Amniotic stem cell (primary cell): ENCODE data around the gene SLC22A17.
A peak's percentile ranks its signal among the peaks of the same experiment; 100 is the strongest.
"Not testable (repeated sequence)": the region's sequence is repeated elsewhere in the genome, so short reads cannot be mapped to it uniquely, and the experiment has no call there.

Source experiments
- DNase-seq: peaks from one replicate; lab custom pipeline; 2025; lab: John Stamatoyannopoulos, UW

The SLC22A17 gene

DNA sequence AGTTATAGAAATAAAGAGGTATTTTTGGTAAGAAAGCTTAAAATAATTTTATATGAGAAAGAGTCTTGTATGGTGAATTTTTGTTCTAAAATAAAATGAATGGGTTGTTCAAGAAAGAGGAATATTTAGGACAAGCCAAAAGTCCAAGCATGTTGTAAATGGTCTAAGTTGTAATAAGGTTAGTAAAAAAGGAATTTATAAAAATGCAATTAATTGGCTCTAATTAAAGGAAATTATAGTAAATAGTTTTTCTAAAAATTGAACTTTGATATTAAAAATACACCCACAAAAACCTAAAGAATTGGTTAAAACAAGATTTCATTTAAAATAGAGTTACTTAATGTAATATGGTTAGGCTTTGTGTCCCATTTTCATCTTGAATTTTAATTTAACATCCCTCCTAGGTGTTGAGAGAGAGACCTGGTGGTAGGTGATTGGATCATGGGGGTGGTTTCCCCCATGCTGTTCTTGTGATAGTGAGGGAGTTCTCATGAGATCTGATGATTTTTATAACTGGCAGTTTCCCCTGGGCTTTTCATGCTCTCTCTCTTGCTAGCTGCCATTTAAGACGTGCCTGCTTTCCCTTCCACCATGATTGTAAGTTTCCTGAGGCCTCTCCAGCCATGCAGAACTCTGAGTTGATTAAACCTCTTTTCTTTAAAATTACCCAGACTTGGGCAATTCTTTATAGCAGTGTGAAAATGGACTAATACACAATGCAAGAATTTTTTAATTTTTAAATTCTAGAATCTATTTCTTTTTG, 13.0 kb downstream of the SLC22A17 start:
- no peak for DNase-seq

DNA sequence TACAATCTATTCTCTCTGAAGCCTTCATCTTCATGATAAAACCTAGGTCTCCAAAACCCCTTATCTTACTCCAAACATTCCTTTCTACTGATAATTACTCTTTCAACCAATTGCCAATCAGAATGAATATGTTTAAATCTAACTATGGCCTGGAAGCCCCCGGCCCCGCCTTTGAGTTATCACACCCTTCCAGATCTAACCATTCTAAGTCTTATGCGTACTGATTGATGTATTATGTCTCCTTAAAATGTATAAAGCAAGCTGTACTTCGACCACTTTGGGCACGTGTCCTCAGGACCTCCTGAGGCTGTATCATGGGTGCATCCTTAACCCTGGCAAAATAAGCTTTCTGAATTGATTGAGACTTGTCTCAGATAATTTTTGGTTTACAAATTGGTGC, 17.1 kb downstream of the SLC22A17 start:
- DNase-seq, result no peak

DNA sequence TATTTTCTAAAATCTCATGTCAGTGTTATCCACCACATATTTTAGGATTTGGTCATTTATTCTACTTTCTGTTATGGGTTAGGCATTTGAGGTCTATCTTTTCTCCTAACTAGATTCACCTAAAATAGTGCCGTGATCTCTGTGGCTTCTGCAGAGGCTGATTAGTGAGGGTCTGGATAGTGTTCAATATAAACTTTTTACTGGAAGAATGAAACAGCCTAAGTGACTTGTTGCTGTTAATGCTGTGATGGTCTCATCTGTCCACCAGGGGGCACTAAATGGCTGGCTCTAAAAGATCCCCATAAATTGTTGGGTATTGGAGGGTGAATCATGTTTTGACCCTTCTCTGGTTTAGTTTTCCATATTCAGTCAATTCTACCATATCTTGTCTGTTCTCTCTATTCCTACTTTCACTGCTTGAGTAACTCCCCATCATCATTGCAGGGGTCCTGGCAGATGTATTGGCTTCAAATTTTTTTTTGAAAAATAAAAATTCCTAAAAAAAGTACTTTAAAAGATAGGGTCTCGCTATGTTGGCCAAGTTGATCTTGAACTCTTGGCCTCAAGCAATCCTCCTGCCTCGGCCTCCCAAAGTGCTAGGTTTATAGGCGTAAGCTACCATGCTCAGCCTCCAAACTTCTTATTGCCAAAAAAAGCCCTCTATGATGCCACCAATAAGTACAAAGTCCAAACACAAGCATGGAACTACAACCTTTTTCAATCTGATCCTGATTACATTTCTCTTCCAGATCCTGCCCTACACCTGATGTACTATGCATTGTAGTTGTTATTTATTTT, 24.5 kb downstream of the SLC22A17 start:
- DNase-seq, result peak; percentile 65

DNA sequence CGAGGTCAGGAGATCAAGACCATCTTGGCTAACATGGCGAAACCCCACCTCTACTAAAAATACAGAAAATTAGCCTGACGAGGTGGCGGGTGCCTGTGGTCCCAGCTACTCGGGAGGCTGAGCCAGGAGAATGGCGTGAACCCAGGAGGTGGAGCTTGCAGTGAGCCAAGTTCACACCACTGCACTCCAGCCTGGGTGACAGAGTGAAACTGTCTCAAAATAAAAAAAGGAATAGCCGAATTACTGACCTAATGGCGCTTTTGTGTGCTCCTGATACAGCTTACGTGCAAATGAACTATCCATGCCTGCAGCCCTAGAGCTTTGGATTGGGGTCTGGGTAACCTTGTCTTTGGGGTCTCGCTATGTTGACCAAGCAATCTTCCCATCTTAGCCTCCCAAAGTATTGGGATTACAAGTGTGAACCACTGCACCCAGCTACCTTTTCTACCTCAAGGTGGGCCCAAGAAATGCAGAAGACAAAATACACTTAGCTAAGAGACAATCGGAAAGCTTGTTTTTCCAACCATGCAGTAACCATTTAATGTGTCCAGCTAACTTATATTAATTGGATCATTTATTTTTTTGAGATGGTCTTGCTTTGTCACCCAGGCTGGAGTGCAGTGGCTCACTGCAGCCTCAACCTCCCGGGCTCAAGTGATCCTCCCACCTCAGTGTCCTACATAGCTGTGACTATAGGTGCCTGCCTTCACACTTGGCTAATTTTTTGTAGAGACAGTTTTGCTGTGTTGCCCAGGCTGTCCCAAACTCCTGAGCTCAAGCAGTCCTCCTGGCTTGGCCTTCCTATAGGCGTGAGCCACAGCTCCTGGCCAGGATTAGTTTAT, 26.0 kb downstream of the SLC22A17 start:
- no peak for DNase-seq

DNA sequence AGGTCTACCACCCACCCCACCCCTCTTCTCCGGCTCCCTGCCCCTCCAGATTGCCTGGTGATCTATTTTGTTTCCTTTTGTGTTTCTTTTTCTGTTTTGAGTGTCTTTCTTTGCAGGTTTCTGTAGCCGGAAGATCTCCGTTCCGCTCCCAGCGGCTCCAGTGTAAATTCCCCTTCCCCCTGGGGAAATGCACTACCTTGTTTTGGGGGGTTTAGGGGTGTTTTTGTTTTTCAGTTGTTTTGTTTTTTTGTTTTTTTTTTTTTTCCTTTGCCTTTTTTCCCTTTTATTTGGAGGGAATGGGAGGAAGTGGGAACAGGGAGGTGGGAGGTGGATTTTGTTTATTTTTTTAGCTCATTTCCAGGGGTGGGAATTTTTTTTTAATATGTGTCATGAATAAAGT, 26.9 kb downstream of the SLC22A17 start:
- DNase-seq, result not testable (repeated sequence)

DNA sequence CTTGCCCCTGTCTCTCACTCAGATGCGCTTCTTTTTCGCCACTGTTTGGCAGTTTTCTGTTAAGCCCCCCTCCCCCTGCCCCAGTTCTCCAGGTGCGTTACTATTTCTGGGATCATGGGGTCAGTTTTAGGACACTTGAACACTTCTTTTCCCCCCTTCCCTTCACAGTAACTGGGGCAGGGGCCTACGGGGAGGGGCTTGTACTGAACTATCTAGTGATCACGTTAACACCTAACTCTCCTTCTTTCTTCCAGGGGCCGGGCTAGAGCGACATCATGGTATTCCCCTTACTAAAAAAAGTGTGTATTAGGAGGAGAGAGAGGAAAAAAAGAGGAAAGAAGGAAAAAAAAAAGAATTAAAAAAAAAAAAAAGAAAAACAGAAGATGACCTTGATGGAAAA, 27.7 kb downstream of the SLC22A17 start:
- DNase-seq, result no peak

DNA sequence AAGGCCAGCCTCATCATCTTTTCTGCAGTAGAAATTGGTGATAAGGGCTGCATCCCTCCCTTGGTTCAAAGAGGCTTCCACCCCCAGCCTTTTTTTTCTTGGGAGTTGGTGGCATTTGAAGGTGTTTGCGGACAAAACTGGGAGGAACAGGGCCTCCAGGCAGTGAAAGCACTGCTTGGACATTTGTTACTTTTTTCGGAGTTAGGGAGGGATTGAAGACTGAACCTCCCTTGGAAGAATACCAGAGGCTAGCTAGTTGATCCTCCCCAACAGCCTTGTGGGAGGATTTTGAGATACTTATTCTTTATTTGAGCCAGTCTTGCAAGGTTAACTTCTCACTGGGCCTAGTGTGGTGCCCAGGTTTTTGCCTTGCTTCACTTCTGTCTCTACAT, 28.2 kb downstream of the SLC22A17 start:
- no peak for DNase-seq

DNA sequence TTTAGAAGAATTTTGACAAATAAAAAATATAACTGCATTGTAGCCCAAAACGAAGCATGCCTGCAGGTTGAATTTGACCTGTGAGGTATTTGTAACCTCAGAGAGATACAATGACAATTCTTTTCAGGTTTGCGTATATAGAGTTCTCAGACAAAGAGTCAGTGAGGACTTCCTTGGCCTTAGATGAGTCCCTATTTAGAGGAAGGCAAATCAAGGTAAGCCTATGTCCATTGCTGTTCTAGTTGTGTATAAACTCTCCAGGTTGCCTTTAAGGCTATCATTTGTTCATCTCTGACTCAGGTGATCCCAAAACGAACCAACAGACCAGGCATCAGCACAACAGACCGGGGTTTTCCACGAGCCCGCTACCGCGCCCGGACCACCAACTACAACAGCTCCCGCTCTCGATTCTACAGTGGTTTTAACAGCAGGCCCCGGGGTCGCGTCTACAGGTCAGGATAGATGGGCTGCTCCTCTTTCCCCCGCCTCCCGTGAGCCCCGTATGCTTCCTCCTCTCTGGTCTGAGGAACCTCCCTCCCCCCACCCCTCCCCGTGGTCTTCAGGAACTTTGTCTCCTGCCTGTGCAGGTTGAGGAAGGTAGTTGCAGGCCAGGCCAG, 28.7 kb downstream of the SLC22A17 start:
- DNase-seq, result no peak

DNA sequence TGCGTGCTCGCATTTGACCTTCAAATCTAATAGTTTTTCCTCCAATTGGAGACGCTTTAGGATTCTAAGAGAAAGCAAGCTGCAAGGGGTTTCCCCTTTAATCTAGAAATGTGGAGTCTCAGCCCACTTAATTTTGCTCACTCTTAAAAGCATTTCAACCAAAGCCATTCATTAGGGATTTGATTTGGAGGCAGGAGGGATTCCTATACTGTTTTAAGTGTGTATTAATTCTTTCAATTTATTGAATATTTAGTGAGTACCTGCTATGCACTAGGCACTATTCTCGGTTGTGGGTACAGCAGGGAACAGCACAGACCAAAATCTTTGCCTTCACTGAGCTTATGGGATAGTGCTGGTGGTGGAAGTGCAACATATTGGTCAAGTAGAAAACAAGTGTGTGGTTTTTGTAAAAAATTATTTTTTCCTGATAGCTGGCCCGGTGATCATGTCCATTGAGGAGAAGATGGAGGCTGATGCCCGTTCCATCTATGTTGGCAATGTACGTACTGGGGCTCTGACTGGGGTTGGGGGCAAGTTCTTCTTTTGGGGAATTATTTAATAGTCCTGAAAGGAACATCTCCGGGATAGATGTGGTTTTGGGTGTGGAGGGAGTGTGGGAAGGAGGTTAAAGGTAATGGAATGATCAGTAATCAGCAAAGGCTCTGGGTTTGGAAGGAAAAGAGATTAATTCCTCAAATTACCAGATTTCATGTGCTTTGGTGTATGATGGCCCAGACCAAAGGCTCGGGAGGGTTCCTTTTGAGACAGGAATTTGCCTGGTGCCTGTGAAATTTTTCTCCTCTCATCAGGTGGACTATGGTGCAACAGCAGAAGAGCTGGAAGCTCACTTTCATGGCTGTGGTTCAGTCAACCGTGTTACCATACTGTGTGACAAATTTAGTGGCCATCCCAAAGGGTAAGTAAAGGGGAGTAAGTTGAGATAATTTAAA, 29.8 kb downstream of the SLC22A17 start:
- no peak for DNase-seq

DNA sequence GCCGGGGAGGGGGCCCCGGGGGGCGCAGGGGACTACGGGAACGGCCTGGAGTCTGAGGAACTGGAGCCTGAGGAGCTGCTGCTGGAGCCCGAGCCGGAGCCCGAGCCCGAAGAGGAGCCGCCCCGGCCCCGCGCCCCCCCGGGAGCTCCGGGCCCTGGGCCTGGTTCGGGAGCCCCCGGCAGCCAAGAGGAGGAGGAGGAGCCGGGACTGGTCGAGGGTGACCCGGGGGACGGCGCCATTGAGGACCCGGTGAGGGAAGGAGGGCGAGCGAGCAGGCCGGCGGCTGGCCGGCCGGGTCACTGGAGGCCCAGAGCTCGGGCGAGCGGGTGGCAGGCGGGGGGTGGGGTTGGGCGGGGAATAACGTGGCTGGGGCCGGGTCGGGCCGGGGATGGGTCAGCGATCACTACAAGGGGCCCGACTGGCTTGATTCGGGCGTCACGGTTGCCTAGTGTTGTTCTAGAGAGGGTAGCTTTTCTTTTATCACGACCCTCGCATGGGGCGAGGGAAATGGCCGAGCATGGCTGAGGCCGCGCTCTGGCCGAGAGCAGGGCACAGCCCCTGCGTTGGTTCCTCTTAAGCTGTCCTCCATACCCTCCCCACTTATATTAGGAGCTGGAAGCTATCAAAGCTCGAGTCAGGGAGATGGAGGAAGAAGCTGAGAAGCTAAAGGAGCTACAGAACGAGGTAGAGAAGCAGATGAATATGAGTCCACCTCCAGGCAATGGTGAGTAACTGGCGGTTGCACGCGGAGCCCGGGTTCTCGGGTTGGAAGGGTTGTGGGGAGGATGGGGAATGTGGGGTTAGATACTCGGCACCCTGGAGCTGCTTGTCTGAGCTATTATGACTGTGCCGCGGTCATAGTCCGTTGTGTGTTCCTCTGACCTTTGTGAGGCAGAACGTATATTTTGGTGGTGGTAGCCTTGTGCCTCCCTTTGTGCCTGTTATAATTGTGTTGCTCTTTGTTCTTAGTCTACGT, 30.8 kb downstream of the SLC22A17 start:
- DNase-seq, result peak; percentile 33

DNA sequence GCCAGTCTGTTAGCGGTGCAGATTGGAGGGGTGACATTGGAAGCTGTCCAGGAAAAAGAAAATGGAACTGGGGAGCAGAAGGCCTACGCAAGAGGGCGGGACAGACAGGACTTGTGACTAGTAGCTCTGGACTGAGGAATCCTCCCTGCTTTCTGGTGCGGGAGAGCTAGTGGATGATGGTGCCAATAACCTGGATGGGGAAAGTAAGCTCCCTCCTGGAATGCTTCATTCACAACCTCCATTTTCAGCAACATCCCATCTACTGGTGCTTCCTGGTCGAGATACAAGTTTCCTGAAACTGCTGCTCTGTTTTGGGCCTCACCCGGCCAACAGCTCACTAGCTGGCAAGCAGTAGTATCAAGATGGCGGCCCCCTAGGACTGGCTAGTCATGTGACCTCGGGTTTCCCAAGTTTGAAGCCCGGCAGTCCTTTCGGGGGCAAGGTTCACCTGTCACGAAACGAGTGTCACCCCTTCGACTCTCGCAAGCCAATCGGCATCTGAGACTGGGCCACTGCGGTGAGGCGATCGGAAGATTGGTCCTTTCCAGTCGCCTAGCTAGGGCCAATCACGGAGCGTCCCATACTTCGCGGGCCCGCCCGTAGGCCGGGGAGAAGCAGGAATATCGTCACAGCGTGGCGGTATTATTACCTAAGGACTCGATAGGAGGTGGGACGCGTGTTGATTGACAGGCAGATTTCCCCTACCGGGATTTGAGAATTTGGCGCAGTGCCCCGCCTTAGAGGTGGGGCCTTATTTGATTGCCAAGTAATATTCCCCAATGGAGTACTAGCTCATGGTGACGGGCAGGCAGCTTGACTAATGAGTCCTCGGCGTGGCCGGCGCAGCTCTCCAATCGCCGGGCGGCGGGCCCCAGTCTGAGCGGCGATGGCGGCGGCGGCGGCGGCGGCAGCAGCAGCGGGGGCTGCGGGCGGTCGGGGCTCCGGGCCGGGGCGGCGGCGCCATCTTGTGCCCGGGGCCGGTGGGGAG, 31.8 kb downstream of the SLC22A17 start, which contains the start of gene PABPN1:
PABPN1 (plus strand) TSS at position 874 of the 988 bp plus-strand sequence; CDS start at position 887, 13 bp downstream.
- peak; percentile 99 for DNase-seq

DNA sequence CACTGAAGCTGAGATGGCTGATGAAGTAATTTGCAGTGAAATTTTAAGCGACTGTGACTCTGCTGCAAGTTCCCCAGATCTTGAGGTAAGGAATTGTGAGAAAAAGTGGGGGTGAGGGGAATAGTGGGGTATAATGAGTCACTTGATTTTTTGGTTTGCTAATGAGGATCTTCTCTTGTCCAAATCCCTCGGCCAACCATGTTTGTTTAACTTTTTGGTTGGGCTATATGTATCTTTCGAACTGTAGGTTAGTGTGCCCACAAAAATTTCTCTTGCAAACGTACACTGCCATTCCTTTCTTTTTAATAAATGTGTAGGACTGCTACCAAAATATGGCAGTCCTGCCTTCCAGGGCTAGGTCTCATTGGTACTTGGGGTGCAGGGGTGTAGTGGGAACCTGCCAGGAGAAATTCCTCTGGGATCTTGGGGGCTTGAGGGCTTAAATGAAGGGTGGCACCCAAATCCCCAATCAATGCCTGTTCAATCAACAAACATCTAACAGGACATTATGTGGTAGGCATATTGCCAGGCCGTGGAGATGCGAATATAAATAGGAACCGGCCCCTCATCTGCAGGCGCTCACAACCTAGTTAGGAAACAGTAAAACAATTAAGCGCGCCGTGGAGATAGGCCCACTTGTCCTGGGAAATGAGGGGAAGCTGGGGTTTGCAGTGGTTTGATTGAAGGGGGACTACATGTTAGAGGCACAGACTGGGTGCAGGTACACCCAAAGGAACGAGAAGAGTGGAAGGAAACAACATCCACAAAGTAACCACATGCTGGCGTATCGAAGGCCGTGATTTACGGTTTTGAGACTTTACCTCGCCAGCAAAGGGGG, 32.7 kb downstream of the SLC22A17 start:
- no peak for DNase-seq

DNA sequence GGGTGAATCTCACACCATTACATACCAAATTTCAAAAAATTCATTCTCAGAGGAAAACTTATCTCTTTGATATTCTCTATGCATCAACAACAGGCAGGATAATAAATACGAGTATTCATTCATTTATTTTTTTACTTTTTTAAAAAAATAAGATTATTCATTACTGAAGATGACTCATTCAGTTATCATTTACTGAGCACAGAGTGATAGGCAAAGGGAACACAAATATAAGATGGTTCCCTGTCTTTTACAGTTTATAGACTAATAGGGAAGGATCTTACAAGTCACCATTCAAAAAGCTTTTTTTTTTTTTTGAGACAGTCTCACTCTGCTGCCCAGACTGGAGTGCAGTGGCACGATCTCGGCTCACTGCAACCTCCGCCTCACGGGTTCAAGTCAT, 36.4 kb downstream of the SLC22A17 start:
- no peak for DNase-seq

DNA sequence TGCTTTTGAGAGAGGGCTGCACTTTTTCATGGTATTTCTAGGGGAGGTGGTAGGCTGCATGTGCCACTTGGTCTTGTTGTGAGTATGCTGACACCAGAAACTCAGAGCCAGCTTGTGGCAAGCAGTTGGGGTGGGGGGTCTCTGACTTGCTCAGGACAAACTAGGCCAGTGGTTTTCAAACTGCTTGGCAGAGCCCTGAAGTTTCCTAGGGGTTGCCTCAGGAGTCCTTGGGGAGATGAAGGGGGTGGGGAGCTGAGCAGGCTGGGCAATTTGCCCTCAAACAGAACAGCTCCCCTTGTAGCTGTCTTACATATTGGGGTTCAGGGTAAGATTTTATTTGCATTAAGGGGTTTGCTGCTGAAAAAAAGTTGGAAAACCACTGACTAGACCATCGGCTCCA, 42.1 kb downstream of the SLC22A17 start:
- no peak for DNase-seq

DNA sequence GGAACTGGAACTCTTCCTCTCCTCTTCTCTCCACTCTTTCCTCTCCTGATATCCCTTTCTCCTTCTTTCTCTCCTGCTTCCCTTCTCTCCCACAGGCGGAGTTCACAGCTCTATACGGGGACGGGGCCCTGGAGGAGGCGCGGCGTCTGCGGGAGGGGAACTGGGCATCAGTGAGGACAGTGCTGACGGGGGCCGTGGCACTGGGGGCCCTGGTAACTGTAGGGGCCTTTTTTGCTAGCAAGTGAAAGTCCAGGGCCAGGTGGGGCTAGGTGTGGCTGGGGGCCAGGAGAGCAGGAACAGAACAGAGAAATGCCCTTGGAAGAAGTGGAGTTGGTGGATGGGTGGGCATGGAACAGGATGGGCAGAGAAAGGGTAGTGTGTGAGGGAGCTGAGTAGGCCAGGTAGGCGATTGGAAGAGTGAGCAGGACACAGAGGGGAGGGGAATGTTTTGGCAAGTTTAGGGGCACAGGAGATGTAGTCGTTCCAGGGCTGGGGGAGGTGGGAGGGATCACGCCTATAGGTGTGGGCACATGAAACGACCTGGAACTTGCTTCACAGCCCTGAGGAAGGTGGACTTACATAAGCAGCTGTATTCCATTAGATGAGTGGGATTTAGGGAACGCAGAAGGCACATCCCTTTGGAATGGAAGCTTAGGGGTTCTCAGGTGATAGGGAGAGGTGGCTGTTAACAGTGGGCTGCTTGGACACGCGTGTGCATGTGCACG, 43.8 kb downstream of the SLC22A17 start:
- no peak for DNase-seq
